Raji (cell line): ENCODE data around the gene PMP22.

Experiments used
- POLR2A ChIP-seq: IDR thresholded peaks from 2 replicates; pipeline ENCODE4 v1.6.1; 2011; ENCODE audit warnings: low read depth, low read length, control low read depth; ENCODE audit not compliant: insufficient read depth

Gene PMP22

GRCh38 chr17:15210247-15210646 is 54.9 kb downstream of the PMP22 start:
- TF ChIP-seq POLR2A = no peak

GRCh38 chr17:15197229-15197628 is 67.9 kb downstream of the PMP22 start:
- TF ChIP-seq POLR2A = no peak

- no peak for TF ChIP-seq POLR2A
Observed at GRCh38 chr17:15194859-15195277, 70.3 kb downstream of the PMP22 start.

- no peak for TF ChIP-seq POLR2A
Observed at GRCh38 chr17:15185625-15185991, 79.5 kb downstream of the PMP22 start.

- no peak for TF ChIP-seq POLR2A
Observed at GRCh38 chr17:15184872-15185624, 80.1 kb downstream of the PMP22 start.

- TF ChIP-seq POLR2A = no peak
Observed at GRCh38 chr17:15181816-15182215, 83.3 kb downstream of the PMP22 start.

- TF ChIP-seq POLR2A = no peak
Observed at GRCh38 chr17:15181333-15181732, 83.8 kb downstream of the PMP22 start.

- TF ChIP-seq POLR2A = no peak
Observed at GRCh38 chr17:15180121-15180561, 85.0 kb downstream of the PMP22 start.
